ENCODE data around the gene PTGER2. TPM values are rescaled to one million over a fixed set of nuclear protein-coding genes. Genes with fewer than 3 reads are reported as not detected.

PTGER2 gene, protein sequence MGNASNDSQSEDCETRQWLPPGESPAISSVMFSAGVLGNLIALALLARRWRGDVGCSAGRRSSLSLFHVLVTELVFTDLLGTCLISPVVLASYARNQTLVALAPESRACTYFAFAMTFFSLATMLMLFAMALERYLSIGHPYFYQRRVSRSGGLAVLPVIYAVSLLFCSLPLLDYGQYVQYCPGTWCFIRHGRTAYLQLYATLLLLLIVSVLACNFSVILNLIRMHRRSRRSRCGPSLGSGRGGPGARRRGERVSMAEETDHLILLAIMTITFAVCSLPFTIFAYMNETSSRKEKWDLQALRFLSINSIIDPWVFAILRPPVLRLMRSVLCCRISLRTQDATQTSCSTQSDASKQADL
- total RNA-seq, result 10 to 100 TPM in 1 of 2 donors, 1 to 10 TPM in 1; 8.9 to 19.2 TPM
- polyA plus RNA-seq (ENCODE audit: insufficient read length in 6 of 6), result 1 to 10 TPM; 3.4 to 6.4 (median 5.1) TPM
- long read RNA-seq, donor 1, transcript PTGER2-201 (2 exons, 2,383 nt), result major isoform, 5 of 5 reads
- long read RNA-seq, donor 1, partial matches to known transcripts, result 0 of 5 reads
- long read RNA-seq, donor 1, other reads (novel, unspliced or antisense), result 0 of 5 reads
- long read RNA-seq, donor 2, partial matches to known transcripts, result 0 of 2 reads
- long read RNA-seq, donor 2, other reads (novel, unspliced or antisense), result 0 of 2 reads
- long read RNA-seq, donor 3, partial matches to known transcripts, result 0 of 3 reads
- long read RNA-seq, donor 3, other reads (novel, unspliced or antisense), result 0 of 3 reads
- long read RNA-seq, donor 4, partial matches to known transcripts, result 0 of 3 reads
- long read RNA-seq, donor 4, other reads (novel, unspliced or antisense), result 1 of 3 reads
- long read RNA-seq, donor 5, partial matches to known transcripts, result 0 of 3 reads
- long read RNA-seq, donor 5, other reads (novel, unspliced or antisense), result 0 of 3 reads
- long read RNA-seq, donor 6, transcript PTGER2-201 (2 exons, 2,383 nt), result major isoform, 5 of 5 reads
- long read RNA-seq, donor 6, partial matches to known transcripts, result 0 of 5 reads
- long read RNA-seq, donor 6, other reads (novel, unspliced or antisense), result 0 of 5 reads
- long read RNA-seq, donor 7, result 0 reads
- long read RNA-seq, donor 8, partial matches to known transcripts, result 0 of 1 reads
- long read RNA-seq, donor 8, other reads (novel, unspliced or antisense), result 0 of 1 reads
- long read RNA-seq, donor 9, result 0 reads
- long read RNA-seq, donor 10, transcript PTGER2-201 (2 exons, 2,383 nt), result major isoform, 17 of 18 reads
- long read RNA-seq, donor 10, partial matches to known transcripts, result 0 of 18 reads
- long read RNA-seq, donor 10, other reads (novel, unspliced or antisense), result 1 of 18 reads
- long read RNA-seq, donor 11, partial matches to known transcripts, result 0 of 1 reads
- long read RNA-seq, donor 11, other reads (novel, unspliced or antisense), result 0 of 1 reads
- long read RNA-seq, donor 12, partial matches to known transcripts, result 0 of 2 reads
- long read RNA-seq, donor 12, other reads (novel, unspliced or antisense), result 0 of 2 reads

DNA sequence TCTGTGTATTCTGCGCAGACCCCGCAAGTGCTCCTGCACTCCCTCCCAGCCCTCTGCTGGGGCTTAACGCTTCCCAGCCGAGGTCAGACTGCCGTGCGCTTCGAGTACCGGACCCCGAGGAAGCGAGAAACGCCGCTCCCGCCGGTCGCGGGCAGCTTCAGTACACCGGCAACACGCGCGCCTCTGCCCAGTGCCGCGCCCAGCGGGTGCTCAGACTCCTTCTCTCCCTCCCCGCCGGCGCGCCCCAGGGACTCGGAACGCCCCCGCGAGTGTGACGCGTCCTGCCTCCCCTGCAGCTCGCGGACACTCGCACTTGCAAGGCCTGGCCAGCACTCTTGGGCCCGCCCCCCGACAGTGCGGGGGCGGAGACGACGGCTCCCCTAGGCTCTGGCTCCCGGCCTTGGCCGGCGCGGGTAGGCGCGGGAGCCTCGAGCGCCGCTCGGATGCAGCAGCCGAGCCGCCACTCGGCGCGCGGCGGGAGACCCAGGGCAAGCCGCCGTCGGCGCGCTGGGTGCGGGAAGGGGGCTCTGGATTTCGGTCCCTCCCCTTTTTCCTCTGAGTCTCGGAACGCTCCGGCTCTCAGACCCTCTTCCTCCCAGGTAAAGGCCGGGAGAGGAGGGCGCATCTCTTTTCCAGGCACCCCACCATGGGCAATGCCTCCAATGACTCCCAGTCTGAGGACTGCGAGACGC lies at the start of gene PTGER2:
Gene PTGER2 (plus strand): TSS at position 410 of the 692 bp plus-strand sequence. CDS start 237 bp downstream, at position 647.
- TF ChIP-seq, protein P1, sequence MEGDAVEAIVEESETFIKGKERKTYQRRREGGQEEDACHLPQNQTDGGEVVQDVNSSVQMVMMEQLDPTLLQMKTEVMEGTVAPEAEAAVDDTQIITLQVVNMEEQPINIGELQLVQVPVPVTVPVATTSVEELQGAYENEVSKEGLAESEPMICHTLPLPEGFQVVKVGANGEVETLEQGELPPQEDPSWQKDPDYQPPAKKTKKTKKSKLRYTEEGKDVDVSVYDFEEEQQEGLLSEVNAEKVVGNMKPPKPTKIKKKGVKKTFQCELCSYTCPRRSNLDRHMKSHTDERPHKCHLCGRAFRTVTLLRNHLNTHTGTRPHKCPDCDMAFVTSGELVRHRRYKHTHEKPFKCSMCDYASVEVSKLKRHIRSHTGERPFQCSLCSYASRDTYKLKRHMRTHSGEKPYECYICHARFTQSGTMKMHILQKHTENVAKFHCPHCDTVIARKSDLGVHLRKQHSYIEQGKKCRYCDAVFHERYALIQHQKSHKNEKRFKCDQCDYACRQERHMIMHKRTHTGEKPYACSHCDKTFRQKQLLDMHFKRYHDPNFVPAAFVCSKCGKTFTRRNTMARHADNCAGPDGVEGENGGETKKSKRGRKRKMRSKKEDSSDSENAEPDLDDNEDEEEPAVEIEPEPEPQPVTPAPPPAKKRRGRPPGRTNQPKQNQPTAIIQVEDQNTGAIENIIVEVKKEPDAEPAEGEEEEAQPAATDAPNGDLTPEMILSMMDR (IDR thresholded peaks at IDR 0.05), result no peak
- H3K4me1 ChIP-seq, result peaks cover 12 to 71% of the 10 kb centered on the region in 2 donors
- DNase-seq (peak; percentile 74 to 99 (median 92)), ATAC-seq (peak; percentile 89)
- H3K27me3 ChIP-seq, result peaks cover 0 to 36% of the 10 kb centered on the region in 2 donors
- peak within 1 kb of the TSS; percentile 78 to 92 for H3K27ac ChIP-seq
- no peaks in the 10 kb centered on the region for H3K9me3 ChIP-seq
- intact Hi-C loops (cut with DNase I), result no loop called here
- H3K36me3 ChIP-seq, result no peaks in the 10 kb centered on the region
- peak within 1 kb of the TSS; percentile 48 to 50 for H3K4me3 ChIP-seq

GRCh38 chr14:52265253-52265652 lies 48.9 kb upstream of the PTGER2 start:
- TF ChIP-seq, protein P1 (IDR thresholded peaks at IDR 0.05), result no peak
- Histone ChIP-seq H3K4me1 (peaks cover 0 to 26% of the 10 kb centered on the region in 2 donors), H3K27me3 (peaks cover 36 to 44% of the 10 kb centered on the region in 2 donors), H3K27ac (peak overlapping the region in 1 of 2 donors; percentile 14), H3K4me3 (no peak overlapping the region), H3K36me3 (no peaks in the 10 kb centered on the region), H3K9me3 (no peaks in the 10 kb centered on the region)
- DNase-seq (no peak), ATAC-seq (no peak)
- intact Hi-C loops (cut with DNase I), result no loop called here

GRCh38 chr14:52266179-52266578 lies 47.9 kb upstream of the PTGER2 start:
- peaks cover 37 to 50% of the 10 kb centered on the region in 2 donors for H3K27me3 ChIP-seq
- H3K27ac ChIP-seq, result no peak overlapping the region
- no peaks in the 10 kb centered on the region for H3K9me3 ChIP-seq
- no peak for ATAC-seq
- no peak overlapping the region for H3K4me3 ChIP-seq
- intact Hi-C loops (cut with DNase I), result no loop called here
- no peak for DNase-seq
- TF ChIP-seq, protein P1 (IDR thresholded peaks at IDR 0.05), result no peak
- H3K36me3 ChIP-seq, result no peaks in the 10 kb centered on the region
- H3K4me1 ChIP-seq, result peaks cover 0 to 26% of the 10 kb centered on the region in 2 donors

- intact Hi-C loops (cut with DNase I), result no loop called here
- TF ChIP-seq, protein P1 (IDR thresholded peaks at IDR 0.05), result no peak
- Histone ChIP-seq H3K9me3 (no peaks in the 10 kb centered on the region), H3K4me1 (peaks cover 0 to 26% of the 10 kb centered on the region in 2 donors), H3K36me3 (no peaks in the 10 kb centered on the region), H3K4me3 (no peak overlapping the region), H3K27me3 (peaks cover 39 to 50% of the 10 kb centered on the region in 2 donors), H3K27ac (no peak overlapping the region)
- DNase-seq (no peak), ATAC-seq (no peak)
Measured at GRCh38 chr14:52266782-52267181, 47.3 kb upstream of the PTGER2 start.
